Neuronal stem cell (in vitro differentiated cells): ENCODE measurements around the gene PLD1.
"Not testable (repeated sequence)": the region's sequence is repeated elsewhere in the genome, so short reads cannot be mapped to it uniquely, and the experiment has no call there.

Source experiments
- DNase-seq: peaks from one replicate; pipeline ENCODE4 v3.0.0-alpha.2; 2013; ENCODE audit warnings: low spot score
- H2AFZ ChIP-seq: one replicate; pipeline ENCODE4 v1.6.1; 2013; ENCODE audit warnings: mild to moderate bottlenecking, low read length, inconsistent platforms
- H2AK5ac ChIP-seq: 2 replicates; pipeline ENCODE4 v1.6.1; 2013; ENCODE audit warnings: low read depth, mild to moderate bottlenecking, inconsistent platforms, low read length, moderate library complexity, mixed read lengths
- H2BK120ac ChIP-seq: 2 replicates; pipeline ENCODE4 v1.6.1; 2013; ENCODE audit warnings: low read depth, mild to moderate bottlenecking, inconsistent platforms, low read length, moderate library complexity, mixed read lengths
- H2BK12ac ChIP-seq: one replicate; pipeline ENCODE4 v1.6.1; 2013; ENCODE audit warnings: low read length, inconsistent platforms
- H2BK15ac ChIP-seq: 2 replicates; pipeline ENCODE4 v1.6.1; 2013; ENCODE audit warnings: mild to moderate bottlenecking, low read length, inconsistent platforms, mixed read lengths
- H2BK5ac ChIP-seq: one replicate; pipeline ENCODE4 v1.6.1; 2013; ENCODE audit warnings: inconsistent platforms, mild to moderate bottlenecking, low read length, moderate library complexity
- H3K14ac ChIP-seq: one replicate; pipeline ENCODE4 v1.6.1; 2013; ENCODE audit warnings: low read length, inconsistent platforms
- H3K18ac ChIP-seq: 2 replicates; pipeline ENCODE4 v1.6.1; 2013; ENCODE audit warnings: low read length, inconsistent platforms
- H3K23ac ChIP-seq: 2 replicates; pipeline ENCODE4 v1.6.1; 2013; ENCODE audit warnings: low read depth, mild to moderate bottlenecking, mixed read lengths, low read length, inconsistent platforms; ENCODE audit not compliant: poor library complexity
- H3K27ac ChIP-seq: replicated peaks from 3 replicates; pipeline ENCODE4 v1.5.1; 2013; ENCODE audit warnings: low read length, inconsistent platforms
- H3K27me3 ChIP-seq, 3 experiments: 2 replicates each; pipeline ENCODE4 v1.6.1; 2013; ENCODE audit warnings: low read length in 3 of 3, mild to moderate bottlenecking in 2 of 3, inconsistent platforms in 1 of 3, low read depth in 1 of 3, mixed read lengths in 1 of 3, moderate library complexity in 1 of 3; ENCODE audit not compliant: control insufficient read depth in 3 of 3, insufficient read depth in 3 of 3
- H3K36me3 ChIP-seq, 2 donors: replicated peaks in 1 of 2; 2 replicates each; pipeline ENCODE4 v1.6.1; 2013; ENCODE audit warnings: low read length in 2 of 2; ENCODE audit not compliant: control insufficient read depth in 2 of 2, insufficient read depth in 2 of 2
- H3K4ac ChIP-seq: 2 replicates; pipeline ENCODE4 v1.6.1; 2013; ENCODE audit warnings: inconsistent platforms, mild to moderate bottlenecking, low read length, moderate library complexity
- H3K4me1 ChIP-seq, 2 donors: 1 replicate in 1 of 2; 2 replicates in 1 of 2; pipeline ENCODE4 v1.6.1; 2013; ENCODE audit warnings: low read length in 2 of 2, low read depth in 1 of 2; ENCODE audit not compliant: control insufficient read depth in 2 of 2, insufficient read depth in 1 of 2
- H3K4me2 ChIP-seq: one replicate; pipeline ENCODE4 v1.6.1; 2013; ENCODE audit warnings: mild to moderate bottlenecking, low read length, inconsistent platforms; ENCODE audit not compliant: insufficient read depth, poor library complexity, severe bottlenecking
- H3K4me3 ChIP-seq, 2 donors: 2 replicates each; pipeline ENCODE4 v1.5.1; 2013; ENCODE audit warnings: low read length in 2 of 2, mild to moderate bottlenecking in 2 of 2, inconsistent platforms in 1 of 2, moderate library complexity in 1 of 2
- H3K79me1 ChIP-seq: one replicate; pipeline ENCODE4 v1.6.1; 2013; ENCODE audit warnings: low read depth, mild to moderate bottlenecking, inconsistent platforms, low read length, moderate library complexity
- H3K9ac ChIP-seq: one replicate; pipeline ENCODE4 v1.6.1; 2013; ENCODE audit warnings: mild to moderate bottlenecking, low read depth, low read length, inconsistent platforms; ENCODE audit not compliant: poor library complexity
- H3K9me3 ChIP-seq, 2 donors: replicated peaks in 1 of 2; 2 replicates each; pipeline versions ENCODE3 to v1.6.1; 2013; ENCODE audit warnings: low read length in 2 of 2, mild to moderate bottlenecking in 2 of 2, inconsistent platforms in 1 of 2, low read depth in 1 of 2, mixed read lengths in 1 of 2, moderate library complexity in 1 of 2; ENCODE audit not compliant: control insufficient read depth in 2 of 2, insufficient read depth in 1 of 2
- H4K8ac ChIP-seq: one replicate; pipeline ENCODE4 v1.6.1; 2013; ENCODE audit warnings: low read depth, mild to moderate bottlenecking, inconsistent platforms, low read length, moderate library complexity
- H4K91ac ChIP-seq: one replicate; pipeline ENCODE4 v1.6.1; 2013; ENCODE audit warnings: low read length, low read depth, mild to moderate bottlenecking, inconsistent platforms; ENCODE audit not compliant: poor library complexity
- WGBS, 2 donors: extraction: QIAGEN DNeasy Blood & Tissue Kit; methylation state at CpG; one replicate each; pipeline ENCODE4 v1.1.7; 2013; ENCODE audit warnings: missing lambda C conversion rate in 2 of 2, mixed read lengths in 1 of 2; ENCODE audit not compliant: insufficient read length in 2 of 2, insufficient replicate concordance in 1 of 2; ENCODE audit errors: extremely low coverage in 2 of 2; 5-methylcytosine and 5-hydroxymethylcytosine counted together

Gene PLD1

DNA sequence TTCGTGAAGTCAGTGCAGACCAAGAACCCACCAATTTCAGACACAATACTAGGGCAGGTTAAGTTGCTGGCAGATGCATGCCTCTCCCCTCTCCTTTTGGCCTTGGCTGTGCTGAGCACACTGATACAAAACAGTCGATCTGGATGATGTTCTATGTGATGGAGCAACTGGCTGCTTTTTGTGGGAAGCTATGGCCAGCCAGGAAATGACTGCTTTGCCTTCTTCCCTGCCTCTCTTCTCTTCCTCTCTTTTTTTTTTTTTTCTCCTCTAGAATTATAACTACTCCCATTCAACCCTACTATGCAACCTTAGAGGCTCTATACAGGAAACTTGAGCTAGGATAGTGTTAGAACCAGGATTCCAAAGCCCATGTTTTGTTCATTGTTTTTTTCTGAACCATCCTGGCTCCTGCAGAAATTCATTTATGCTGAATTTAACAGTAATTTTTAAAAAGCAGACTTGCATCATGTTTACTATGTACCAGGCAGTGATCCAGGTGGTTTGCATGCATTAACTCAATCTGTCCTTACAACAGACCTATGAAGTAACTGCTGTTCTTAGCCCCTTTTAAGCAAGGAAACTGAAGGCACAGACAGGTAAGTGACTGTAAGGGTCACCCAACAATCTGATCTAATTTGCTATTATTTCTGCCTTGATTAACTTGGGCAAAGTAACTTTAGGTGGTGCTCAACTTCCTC, 62.9 kb downstream of the PLD1 start:
- Histone ChIP-seq H3K79me1 (no peaks in the 10 kb centered on the region), H2BK15ac (no peak overlapping the region), H3K14ac (no peak overlapping the region), H2BK5ac (no peak overlapping the region), H3K36me3 (no peaks in the 10 kb centered on the region), H3K27ac (no peak overlapping the region), H4K8ac (no peak overlapping the region), H3K23ac (no peak overlapping the region), H3K4me3 (no peak overlapping the region), H3K18ac (no peak overlapping the region), H2BK120ac (no peak overlapping the region), H3K4ac (no peak overlapping the region), H3K9ac (no peak overlapping the region), H3K9me3 (peaks cover 6% of the 10 kb centered on the region in 2 donors), H3K27me3 (no peaks in the 10 kb centered on the region), H3K4me2 (no peak overlapping the region), H2AFZ (no peak overlapping the region), H4K91ac (no peak overlapping the region), H2BK12ac (no peak overlapping the region), H3K4me1 (peaks cover 0 to 2% of the 10 kb centered on the region in 2 donors), H2AK5ac (no peak overlapping the region)
- WGBS, 2 donors, result no CpG with 5 or more reads among the region's 2 CpGs
- no peak for DNase-seq

DNA sequence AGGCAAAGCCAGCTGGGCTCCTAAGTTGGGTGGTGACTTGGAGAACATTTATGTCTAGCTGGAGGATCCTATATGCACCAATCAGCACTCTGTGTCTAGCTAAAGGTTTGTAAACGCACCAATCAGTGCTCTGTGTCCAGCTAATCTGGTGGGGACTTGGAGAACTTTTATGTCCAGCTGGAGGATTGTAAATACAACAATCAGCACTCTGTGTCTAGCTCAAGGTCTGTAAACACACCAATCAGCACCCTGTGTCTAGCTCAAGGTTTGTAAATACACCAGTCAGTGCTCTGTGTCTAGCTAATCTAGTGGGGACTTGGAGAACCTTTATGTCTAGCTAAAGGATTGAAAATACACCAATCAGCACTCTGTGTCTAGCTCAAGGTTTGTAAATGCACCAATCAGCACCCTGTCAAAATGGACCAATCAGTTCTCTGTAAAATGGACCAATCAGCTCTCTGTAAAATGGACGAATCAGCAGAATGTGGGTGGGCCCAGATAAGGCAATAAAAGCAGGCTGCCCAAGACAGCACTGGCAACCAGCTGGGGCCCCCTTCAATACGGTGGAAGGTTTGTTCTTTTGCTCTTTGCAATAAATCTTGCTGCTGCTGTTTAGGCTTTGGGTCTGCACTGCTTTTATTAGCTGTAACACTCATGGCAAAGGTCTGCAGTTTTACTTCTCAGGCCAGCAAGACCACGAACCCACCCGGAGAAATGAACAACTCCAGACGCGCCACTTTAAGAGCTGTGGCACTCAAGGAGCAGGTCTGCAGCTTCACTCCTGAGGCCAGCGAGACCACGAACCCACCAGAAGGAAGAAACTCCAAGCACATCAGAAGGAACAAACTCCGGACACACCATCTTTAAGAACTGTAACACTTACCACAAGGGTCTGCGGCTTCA, 63.7 kb downstream of the PLD1 start:
- H2AK5ac ChIP-seq, H3K23ac ChIP-seq, H2BK5ac ChIP-seq, DNase-seq, H3K4me1 ChIP-seq, H2BK15ac ChIP-seq, H4K8ac ChIP-seq, H4K91ac ChIP-seq, H3K9ac ChIP-seq, H3K27me3 ChIP-seq, H3K4me3 ChIP-seq, H2BK12ac ChIP-seq, H3K36me3 ChIP-seq, H3K79me1 ChIP-seq, H3K27ac ChIP-seq, H3K18ac ChIP-seq, H2AFZ ChIP-seq, H2BK120ac ChIP-seq, H3K9me3 ChIP-seq, H3K4me2 ChIP-seq, H3K4ac ChIP-seq: not testable (repeated sequence)
- WGBS, 2 donors, result no CpG with 5 or more reads among the region's 11 CpGs
- peak overlapping the region; percentile 56 for H3K14ac ChIP-seq

DNA sequence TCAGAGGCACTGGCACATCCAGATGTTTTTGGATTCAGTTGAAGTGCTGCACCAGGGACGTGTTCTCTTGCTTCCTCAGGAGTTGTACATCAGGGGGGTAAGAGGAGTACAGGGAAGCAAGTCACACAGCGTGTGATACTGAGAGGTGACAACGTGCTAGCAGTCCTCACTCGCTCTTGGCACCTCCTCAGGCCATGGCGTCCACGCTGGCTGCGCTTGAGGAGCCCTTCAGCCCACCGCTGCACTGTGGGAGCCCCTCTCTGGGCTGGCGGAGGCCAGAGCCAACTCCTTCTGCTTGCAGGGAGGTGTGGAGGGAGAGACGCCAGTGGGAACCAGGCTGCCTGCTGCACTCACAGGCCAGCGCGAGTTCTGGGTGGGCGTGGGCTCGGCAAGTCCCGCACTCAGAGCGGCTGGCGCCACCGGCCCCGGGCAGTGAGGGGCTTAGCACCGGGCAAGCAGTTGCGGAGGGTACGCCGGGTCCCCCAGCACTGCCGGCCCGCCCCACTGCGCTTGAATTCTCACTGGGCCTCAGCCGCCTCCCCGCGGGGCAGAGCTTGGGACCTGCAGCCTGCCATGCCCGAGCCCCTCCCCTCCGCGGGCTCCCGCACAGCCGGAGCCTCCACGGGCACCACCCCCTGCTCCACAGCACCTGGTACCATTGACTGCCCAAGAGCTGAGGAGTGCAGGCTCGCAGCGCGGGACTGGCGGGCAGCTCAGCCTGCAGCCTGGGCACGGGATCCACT, 64.5 kb downstream of the PLD1 start:
- peaks cover 0 to 2% of the 10 kb centered on the region in 2 donors for H3K4me1 ChIP-seq
- H2BK12ac ChIP-seq, result no peak overlapping the region
- H2BK120ac ChIP-seq, result no peak overlapping the region
- H3K27me3 ChIP-seq, result no peaks in the 10 kb centered on the region
- H3K4me2 ChIP-seq, result no peak overlapping the region
- no peaks in the 10 kb centered on the region for H3K36me3 ChIP-seq
- no peak overlapping the region for H3K18ac ChIP-seq
- H3K4me3 ChIP-seq, result peak overlapping the region in 1 of 2 donors; percentile 67
- H3K27ac ChIP-seq, result no peak overlapping the region
- no peak overlapping the region for H3K9ac ChIP-seq
- no peak overlapping the region for H3K23ac ChIP-seq
- peaks cover 6% of the 10 kb centered on the region in 2 donors for H3K9me3 ChIP-seq
- no peaks in the 10 kb centered on the region for H3K79me1 ChIP-seq
- H2BK15ac ChIP-seq, result no peak overlapping the region
- DNase-seq, result no peak
- H3K4ac ChIP-seq, result no peak overlapping the region
- no peak overlapping the region for H2BK5ac ChIP-seq
- no peak overlapping the region for H2AFZ ChIP-seq
- H2AK5ac ChIP-seq, result no peak overlapping the region
- peak overlapping the region; percentile 63 for H3K14ac ChIP-seq
- WGBS, 2 donors, result no CpG with 5 or more reads among the region's 40 CpGs
- H4K8ac ChIP-seq, result no peak overlapping the region
- no peak overlapping the region for H4K91ac ChIP-seq
